GM19043 (cell line): Measurements from ENCODE around the gene RTEL1.
"Not testable (repeated sequence)": the region's sequence is repeated elsewhere in the genome, so short reads cannot be mapped to it uniquely, and the experiment has no call there.

Experiments used
- ATAC-seq: cut with Tn5 transposase; IDR thresholded peaks from one replicate; pipeline ENCODE4 v1.9.1; 2021; ENCODE audit warnings: low read depth; ENCODE audit not compliant: unreplicated experiment

The RTEL1 gene

GRCh38 chr20:63627751-63628245 is 30.3 kb upstream of the RTEL1 start:
- no peak for ATAC-seq

GRCh38 chr20:63628246-63628975 is 29.7 kb upstream of the RTEL1 start:
- ATAC-seq: no peak

- ATAC-seq: not testable (repeated sequence)
Measured at GRCh38 chr20:63630956-63631355, 27.2 kb upstream of the RTEL1 start.

- ATAC-seq: not testable (repeated sequence)
Measured at GRCh38 chr20:63631426-63631825, 26.7 kb upstream of the RTEL1 start.

- ATAC-seq: no peak
Measured at GRCh38 chr20:63633732-63634131, 24.4 kb upstream of the RTEL1 start.

GRCh38 chr20:63635431-63636141 is 22.5 kb upstream of the RTEL1 start:
- no peak for ATAC-seq

- no peak for ATAC-seq
Measured at GRCh38 chr20:63636752-63637628, 21.1 kb upstream of the RTEL1 start.

GRCh38 chr20:63639093-63639975 is 18.8 kb upstream of the RTEL1 start:
- no peak for ATAC-seq

- no peak for ATAC-seq
Measured at GRCh38 chr20:63640086-63640485, 18.0 kb upstream of the RTEL1 start.

GRCh38 chr20:63640686-63641085 is 17.4 kb upstream of the RTEL1 start:
- not testable (repeated sequence) for ATAC-seq

GRCh38 chr20:63641146-63641791 is 16.8 kb upstream of the RTEL1 start:
- no peak for ATAC-seq

GRCh38 chr20:63641792-63642523 is 16.2 kb upstream of the RTEL1 start:
- peak; percentile 67 for ATAC-seq

GRCh38 chr20:63642527-63643247 is 15.4 kb upstream of the RTEL1 start:
- ATAC-seq: no peak

- no peak for ATAC-seq
Measured at GRCh38 chr20:63643499-63643898, 14.6 kb upstream of the RTEL1 start.

- no peak for ATAC-seq
Measured at GRCh38 chr20:63643946-63644345, 14.2 kb upstream of the RTEL1 start.

GRCh38 chr20:63645218-63645617 is 12.9 kb upstream of the RTEL1 start:
- ATAC-seq: no peak

GRCh38 chr20:63648190-63648589 is 9.9 kb upstream of the RTEL1 start:
- ATAC-seq: no peak

- no peak for ATAC-seq
Measured at GRCh38 chr20:63648895-63649589, 9.1 kb upstream of the RTEL1 start.
